IMR-90 (cell line): ENCODE data around the gene SYNPO. TPM values are rescaled to one million over a fixed set of nuclear protein-coding genes. Genes with fewer than 3 reads are reported as not detected.

Experiments used
- ATAC-seq: fragments of 200-7000 bp; cut with Tn5 transposase; 2 replicates; pipeline ENCODE4 v1.9.1; 2020; ENCODE audit warnings: low read depth, mild to moderate bottlenecking, moderate library complexity
- Bru-seq: library from RNA; stranded (reverse); fragments of 400-500 nt; gene quantifications from one replicate; lab custom pipeline; 2021; lab: Mats Ljungman, UMichigan
- BruChase-seq, 2 experiments: library from RNA; stranded (reverse); fragments of 400-500 nt; gene quantifications; one replicate each; lab custom pipeline; 2021; lab: Mats Ljungman, UMichigan
- BruUV-seq: library from RNA; stranded (reverse); fragments of 400-500 nt; replicated peaks from 2 replicates; lab custom pipeline; 2021; lab: Mats Ljungman, UMichigan
- CTCF ChIA-PET: fragments of 300-600 bp; formaldehyde crosslinking; extraction: SDS; loops from one replicate; lab custom pipeline; 2021; ENCODE audit warnings: antibody characterized with exemption; lab: Yijun Ruan, JAX
- POLR2A ChIA-PET: fragments of 300-600 bp; sonication (Branson Sonifier 250); formaldehyde crosslinking; loops from one replicate; lab custom pipeline; 2022; ENCODE audit warnings: antibody characterized with exemption; ENCODE audit not compliant: unreplicated experiment; lab: Charles Lee
- DNase-seq: peaks from one replicate; pipeline ENCODE4 v3.0.0; 2013
- H2AFZ ChIP-seq: replicated peaks from 2 replicates; pipeline ENCODE3; 2013; ENCODE audit warnings: low read length, mild to moderate bottlenecking; ENCODE audit not compliant: poor library complexity
- H2AK5ac ChIP-seq: 2 replicates; pipeline ENCODE4 v1.6.1; 2013; ENCODE audit warnings: low read depth, low read length, inconsistent platforms
- H2AK9ac ChIP-seq: replicated peaks from 2 replicates; pipeline ENCODE3; 2013; ENCODE audit warnings: mild to moderate bottlenecking, low read depth, low read length, moderate library complexity; ENCODE audit not compliant: poor library complexity
- H2BK120ac ChIP-seq: 2 replicates; pipeline ENCODE4 v1.6.1; 2013; ENCODE audit warnings: low read depth, low read length, inconsistent platforms
- H2BK15ac ChIP-seq: 3 replicates; pipeline ENCODE4 v1.6.1; 2013; ENCODE audit warnings: low read depth, low read length, inconsistent platforms
- H2BK20ac ChIP-seq: 2 replicates; pipeline ENCODE4 v1.6.1; 2013; ENCODE audit warnings: low read depth, mild to moderate bottlenecking, inconsistent platforms, low read length, moderate library complexity
- H2BK5ac ChIP-seq: 2 replicates; pipeline ENCODE4 v1.6.1; 2013; ENCODE audit warnings: mild to moderate bottlenecking, low read depth, low read length, inconsistent platforms; ENCODE audit not compliant: poor library complexity, severe bottlenecking
- H3K14ac ChIP-seq: replicated peaks from 2 replicates; pipeline ENCODE4 v1.6.1; 2013; ENCODE audit warnings: low read depth, low read length, inconsistent platforms
- H3K18ac ChIP-seq: 2 replicates; pipeline ENCODE4 v1.6.1; 2013; ENCODE audit warnings: low read depth, low read length, control low read depth
- H3K23ac ChIP-seq: 2 replicates; pipeline ENCODE4 v1.6.1; 2013; ENCODE audit warnings: low read depth, low read length, inconsistent platforms
- H3K27ac ChIP-seq: 2 replicates; pipeline ENCODE4 v1.5.1; 2013; ENCODE audit warnings: mild to moderate bottlenecking, control low read depth, low read length; ENCODE audit not compliant: insufficient read depth
- H3K27me3 ChIP-seq: 2 replicates; pipeline ENCODE4 v1.6.1; 2013; ENCODE audit warnings: low read length; ENCODE audit not compliant: control insufficient read depth, insufficient read depth
- H3K36me3 ChIP-seq: 2 replicates; pipeline ENCODE4 v1.6.1; 2013; ENCODE audit warnings: low read length, mixed read lengths; ENCODE audit not compliant: control insufficient read depth, insufficient read depth
- H3K4ac ChIP-seq: 2 replicates; pipeline ENCODE4 v1.6.1; 2013; ENCODE audit warnings: low read depth, low read length, inconsistent platforms
- H3K4me1 ChIP-seq: 2 replicates; pipeline ENCODE4 v1.6.1; 2013; ENCODE audit warnings: low read length, mixed read lengths; ENCODE audit not compliant: control insufficient read depth, insufficient read depth
- H3K4me2 ChIP-seq: 2 replicates; pipeline ENCODE4 v1.6.1; 2013; ENCODE audit warnings: low read depth, mild to moderate bottlenecking, control low read depth, low read length, moderate library complexity
- H3K4me3 ChIP-seq: 2 replicates; pipeline ENCODE4 v1.5.1; 2013; ENCODE audit warnings: low read depth, mild to moderate bottlenecking, control low read depth, low read length, moderate library complexity; ENCODE audit not compliant: insufficient read depth
- H3K56ac ChIP-seq: 2 replicates; pipeline ENCODE4 v1.6.1; 2013; ENCODE audit warnings: low read length, inconsistent platforms; ENCODE audit not compliant: insufficient read depth; ENCODE audit errors: extremely low read depth
- H3K79me1 ChIP-seq, 2 experiments: 2 replicates each; pipeline ENCODE4 v1.6.1; 2013; ENCODE audit warnings: low read length in 2 of 2, inconsistent platforms in 1 of 2, low read depth in 1 of 2
- H3K9ac ChIP-seq: 2 replicates; pipeline ENCODE4 v1.6.1; 2013; ENCODE audit warnings: low read depth, low read length, control low read depth
- H3K9me1 ChIP-seq: 2 replicates; pipeline ENCODE4 v1.6.1; 2013; ENCODE audit warnings: low read length, inconsistent platforms; ENCODE audit not compliant: insufficient read depth
- H3K9me3 ChIP-seq: 2 replicates; pipeline ENCODE4 v1.6.1; 2013; ENCODE audit warnings: low read length; ENCODE audit not compliant: control insufficient read depth, insufficient read depth
- H4K20me1 ChIP-seq: 2 replicates; pipeline ENCODE4 v1.6.1; 2013; ENCODE audit warnings: low read length, inconsistent platforms; ENCODE audit not compliant: insufficient read depth
- H4K5ac ChIP-seq: 2 replicates; pipeline ENCODE4 v1.6.1; 2013; ENCODE audit warnings: mild to moderate bottlenecking, low read depth, low read length, control low read depth
- H4K8ac ChIP-seq, 2 experiments: 2 replicates each; pipeline ENCODE4 v1.6.1; 2013; ENCODE audit warnings: low read depth in 2 of 2, low read length in 2 of 2, control low read depth in 1 of 2, inconsistent platforms in 1 of 2
- H4K91ac ChIP-seq: 2 replicates; pipeline ENCODE4 v1.6.1; 2013; ENCODE audit warnings: low read depth, low read length, inconsistent platforms; ENCODE audit not compliant: insufficient read depth
- BHLHE40 ChIP-seq: fragments of 150-350 bp; IDR thresholded peaks from 2 replicates; pipeline ENCODE4 v1.6.1; 2016; ENCODE audit warnings: mild to moderate bottlenecking, low read depth, low read length
- CEBPB ChIP-seq: IDR thresholded peaks from 2 replicates; pipeline ENCODE4 v1.6.1; 2012; ENCODE audit warnings: low read depth, low read length, improper control_type of control experiment
- CHD1 ChIP-seq: IDR thresholded peaks from 2 replicates; pipeline ENCODE4 v1.6.1; 2012; ENCODE audit warnings: low read depth, low read length, improper control_type of control experiment
- FOS ChIP-seq: fragments of 150-350 bp; IDR thresholded peaks from 2 replicates; pipeline ENCODE4 v1.6.1; 2016; ENCODE audit warnings: low read depth, low read length
- MXI1 ChIP-seq: IDR thresholded peaks from 2 replicates; pipeline ENCODE4 v1.6.1; 2012; ENCODE audit warnings: low read depth, mild to moderate bottlenecking, low read length, moderate library complexity, borderline replicate concordance
- NFE2L2 ChIP-seq: fragments of 150-350 bp; IDR thresholded peaks from 2 replicates; pipeline ENCODE4 v1.6.1; 2016; ENCODE audit warnings: low read depth, mild to moderate bottlenecking, low read length
- POLR2A ChIP-seq: IDR thresholded peaks from 2 replicates; pipeline ENCODE4 v1.6.1; 2012; ENCODE audit warnings: mild to moderate bottlenecking, low read depth, low read length
- RAD21 ChIP-seq: IDR thresholded peaks from 2 replicates; pipeline ENCODE4 v1.6.1; 2012; ENCODE audit warnings: low read length, improper control_type of control experiment
- RCOR1 ChIP-seq: IDR thresholded peaks from 2 replicates; pipeline ENCODE4 v1.6.1; 2012; ENCODE audit warnings: mild to moderate bottlenecking, low read length, improper control_type of control experiment; ENCODE audit not compliant: insufficient replicate concordance
- RFX5 ChIP-seq: IDR thresholded peaks from 2 replicates; pipeline ENCODE4 v1.8.0; 2012; ENCODE audit warnings: low read depth, mild to moderate bottlenecking, low read length, moderate library complexity
- SMC3 ChIP-seq: fragments of 150-350 bp; IDR thresholded peaks from 2 replicates; pipeline ENCODE4 v1.6.1; 2016; ENCODE audit warnings: low read depth, mild to moderate bottlenecking, antibody characterized with exemption, low read length, moderate library complexity
- USF2 ChIP-seq: fragments of 150-350 bp; IDR thresholded peaks from 2 replicates; pipeline ENCODE4 v1.6.1; 2017; ENCODE audit warnings: mild to moderate bottlenecking, antibody characterized with exemption, low read length, low read depth
- WGBS, 2 experiments: methylation state at CpG; one replicate each; pipeline versions ENCODE4 v1.1.5 to v1.1.7; 2013; ENCODE audit warnings: missing lambda C conversion rate in 2 of 2; ENCODE audit not compliant: insufficient read length in 1 of 2; ENCODE audit errors: extremely low coverage in 2 of 2; 5-methylcytosine and 5-hydroxymethylcytosine counted together
- dilution Hi-C: fragments of 300-500 bp; cut with HindIII; formaldehyde crosslinking; loops from one replicate; pipeline ENCODE4 v1.14.3; 2018; ENCODE audit warnings: low sequenced_read_pairs; ENCODE audit not compliant: unreplicated experiment
- in situ Hi-C: fragments of 300-500 bp; cut with MboI; formaldehyde crosslinking; loops from 3 replicates; pipeline ENCODE4 v1.14.3; 2019; ENCODE audit warnings: low sequenced_read_pairs, inconsistent platforms, mixed read lengths
- intact Hi-C: fragments of 100-400 bp; cut with micrococcal nuclease; formaldehyde crosslinking; loops from 2 replicates; pipeline ENCODE4 v1.10.0; 2022
- long read RNA-seq: library from polyadenylated mRNA; unstranded; transcript quantifications from one replicate; pipeline ENCODE4 v2.0.0, GENCODE V29; 2021; ENCODE audit not compliant: unreplicated experiment
- polyA plus RNA-seq, 3 experiments: library from polyadenylated mRNA; depleted of rRNA; stranded (reverse); fragments of >200 nt; gene quantifications; 2 replicates each; pipeline ENCODE4 v1.2.3, GENCODE V29; 2012; ENCODE audit warnings: low replicate concordance in 1 of 3
- total RNA-seq: library from RNA; depleted of rRNA; stranded (reverse); fragments of >200 nt; gene quantifications from 2 replicates; pipeline ENCODE4 v1.2.3, GENCODE V29; 2012; rRNA removed

Gene SYNPO, protein sequence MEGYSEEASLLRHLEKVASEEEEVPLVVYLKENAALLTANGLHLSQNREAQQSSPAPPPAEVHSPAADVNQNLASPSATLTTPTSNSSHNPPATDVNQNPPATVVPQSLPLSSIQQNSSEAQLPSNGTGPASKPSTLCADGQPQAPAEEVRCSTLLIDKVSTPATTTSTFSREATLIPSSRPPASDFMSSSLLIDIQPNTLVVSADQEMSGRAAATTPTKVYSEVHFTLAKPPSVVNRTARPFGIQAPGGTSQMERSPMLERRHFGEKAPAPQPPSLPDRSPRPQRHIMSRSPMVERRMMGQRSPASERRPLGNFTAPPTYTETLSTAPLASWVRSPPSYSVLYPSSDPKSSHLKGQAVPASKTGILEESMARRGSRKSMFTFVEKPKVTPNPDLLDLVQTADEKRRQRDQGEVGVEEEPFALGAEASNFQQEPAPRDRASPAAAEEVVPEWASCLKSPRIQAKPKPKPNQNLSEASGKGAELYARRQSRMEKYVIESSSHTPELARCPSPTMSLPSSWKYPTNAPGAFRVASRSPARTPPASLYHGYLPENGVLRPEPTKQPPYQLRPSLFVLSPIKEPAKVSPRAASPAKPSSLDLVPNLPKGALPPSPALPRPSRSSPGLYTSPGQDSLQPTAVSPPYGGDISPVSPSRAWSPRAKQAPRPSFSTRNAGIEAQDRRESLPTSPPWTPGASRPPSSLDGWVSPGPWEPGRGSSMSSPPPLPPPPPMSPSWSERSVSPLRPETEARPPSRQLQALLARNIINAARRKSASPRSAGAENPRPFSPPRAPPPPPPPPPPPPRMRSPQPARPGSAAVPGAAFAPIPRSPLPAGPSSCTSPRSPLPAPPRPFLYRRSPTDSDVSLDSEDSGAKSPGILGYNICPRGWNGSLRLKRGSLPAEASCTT
- total RNA-seq (3.0 and 3.1 TPM in 2 replicates), polyA plus RNA-seq (2012; rRNA removed) (22.6 and 24.8 TPM in 2 replicates), Bru-seq, nascent RNA (percentile 72 among the genes with signal in this experiment), BruChase-seq, experiment 1, labeled RNA remaining after a 6-hour chase (percentile 80 among the genes with signal in this experiment), BruChase-seq, experiment 2, labeled RNA remaining after a 2-hour chase (percentile 86 among the genes with signal in this experiment)
- 10.2 and 21.0 TPM in 2 replicates for polyA plus RNA-seq (2012; cell fraction: cytosol; rRNA removed)
- polyA plus RNA-seq (2012; cell fraction: nucleus; rRNA removed; ENCODE audit: low replicate concordance): 33.0 and 36.8 TPM in 2 replicates
- long read RNA-seq, partial matches to known transcripts: 62 of 71 reads
- long read RNA-seq, other reads (novel, unspliced or antisense): 9 of 71 reads

DNA sequence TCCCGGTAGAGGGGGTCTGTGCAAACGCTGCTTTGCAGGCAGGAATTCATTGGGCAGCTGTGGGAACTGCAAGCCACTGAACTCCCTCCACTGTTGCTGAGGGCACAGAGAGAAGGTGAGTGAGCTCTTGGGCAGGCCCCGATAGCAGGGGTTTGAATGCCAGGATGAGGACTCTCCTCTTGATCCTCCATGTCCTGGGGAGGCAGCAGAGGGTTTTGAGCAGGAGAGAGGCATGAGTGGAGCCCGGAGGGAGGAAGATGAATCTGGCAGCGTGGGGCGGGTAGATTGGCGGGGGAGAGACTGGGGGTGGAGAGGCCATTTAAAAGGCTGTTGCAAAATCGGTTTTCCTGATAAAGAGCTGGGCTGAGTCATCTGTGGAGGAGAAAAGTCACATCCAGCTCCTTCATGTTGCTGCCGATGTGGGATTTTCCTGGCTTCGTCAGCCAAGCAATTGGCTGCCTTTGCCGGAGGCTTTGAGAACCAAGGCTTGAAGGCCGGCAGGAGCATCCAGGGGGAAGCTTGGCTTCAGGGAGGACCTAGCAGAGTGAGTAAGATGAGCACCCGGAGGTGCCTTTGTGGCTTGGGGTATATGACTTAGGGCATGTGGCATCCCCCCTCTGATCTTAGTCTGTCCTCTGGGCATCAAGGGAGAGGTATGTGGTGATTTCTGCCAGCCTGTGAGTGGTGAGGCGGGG lies at the start of gene SYNPO:
TSS of gene SYNPO (plus strand) at position 350 of the 695 bp plus-strand sequence. CDS start 7,616 bp downstream, outside the sequence.
- Histone ChIP-seq H4K8ac (peak within 1 kb of the TSS; percentile 73 to 84), H3K14ac (peak within 1 kb of the TSS; percentile 98), H2AFZ (peak within 1 kb of the TSS; percentile 56), H3K36me3 (no peaks in the 10 kb centered on the region), H2BK20ac (peak within 1 kb of the TSS; percentile 97), H3K4me2 (peak within 1 kb of the TSS; percentile 67), H2AK5ac (peak within 1 kb of the TSS; percentile 93), H2BK120ac (peak within 1 kb of the TSS; percentile 96), H2BK5ac (peak within 1 kb of the TSS; percentile 87), H3K4ac (peak within 1 kb of the TSS; percentile 96), H3K23ac (peak within 1 kb of the TSS; percentile 94), H4K20me1 (peaks cover 23% of the 10 kb centered on the region), H3K18ac (peak within 1 kb of the TSS; percentile 72), H3K4me1 (peaks cover 57% of the 10 kb centered on the region), H3K27me3 (no peaks in the 10 kb centered on the region), H3K9ac (peak within 1 kb of the TSS; percentile 81), H3K4me3 (peak within 1 kb of the TSS; percentile 50), H2BK15ac (peak within 1 kb of the TSS; percentile 82; the same call in 2 of the 3 replicates), H3K9me1 (peaks cover 29% of the 10 kb centered on the region), H3K56ac (peak within 1 kb of the TSS; percentile 96), H3K9me3 (no peaks in the 10 kb centered on the region), H3K27ac (peak within 1 kb of the TSS; percentile 91), H3K79me1 (peaks cover 17 to 46% of the 10 kb centered on the region in 2 experiments), H4K5ac (peak within 1 kb of the TSS; percentile 82), H4K91ac (peak within 1 kb of the TSS; percentile 91), H2AK9ac (peak within 1 kb of the TSS; percentile 96)
- BruUV-seq: TSS peak; percentile 31
- WGBS, 2 experiments: 5% methylated on average over 6 of the region's 14 CpGs; no CpG with 5 or more reads in 1 of the 2 experiments
- intact Hi-C loops (loop anchor here (1.0 to 5.0 kb wide), 2 partner anchors 73 to 168 kb away; no protein-coding TSS in a partner anchor), in situ Hi-C loops (no loop called here), dilution Hi-C loops (no loop called here)
- ATAC-seq: peak; percentile 44
- peak; percentile 98 for DNase-seq
- POLR2A ChIA-PET: interaction anchor here (0.6 to 1.2 kb wide), 2 partner anchors 67 to 143 kb away, joined by 3 to 4 read pairs; no protein-coding TSS in a partner anchor
- CTCF ChIA-PET: interaction anchor here (0.9 to 1.4 kb wide), 3 partner anchors 12 to 80 kb away, joined by 3 to 6 read pairs (median 3); no protein-coding TSS in a partner anchor
- TF ChIP-seq RCOR1: no peak
- no peak; the same call in 1 of the 2 replicates for TF ChIP-seq BHLHE40
- no peak for TF ChIP-seq MXI1
- 0 out of 2 replicates have a peak, but pooled peaks have one; percentile 3 for TF ChIP-seq RAD21
- peak; percentile 17; the same call in 1 of the 2 replicates for TF ChIP-seq SMC3
- peak; percentile 63; the same call in 1 of the 2 replicates for TF ChIP-seq POLR2A
- TF ChIP-seq CHD1: peak; percentile 73; the same call in 1 of the 2 replicates
- TF ChIP-seq RFX5: no peak
- TF ChIP-seq CEBPB: peak; percentile 96
- TF ChIP-seq USF2: no peak
- peak; percentile 48; the same call in 1 of the 2 replicates for TF ChIP-seq NFE2L2
- peak; percentile 79 for TF ChIP-seq FOS
